GM18511 (cell line): ENCODE measurements around the gene SUFU.
A peak's percentile ranks its signal among the peaks of the same experiment; 100 is the strongest.
"Not testable (repeated sequence)": the region's sequence is repeated elsewhere in the genome, so short reads cannot be mapped to it uniquely, and the experiment has no call there.

ENCODE experiments used
- ATAC-seq: cut with Tn5 transposase; IDR thresholded peaks from one replicate; pipeline ENCODE4 v1.9.1; 2021; ENCODE audit warnings: mild to moderate bottlenecking, moderate library complexity; ENCODE audit not compliant: unreplicated experiment

Gene SUFU

DNA sequence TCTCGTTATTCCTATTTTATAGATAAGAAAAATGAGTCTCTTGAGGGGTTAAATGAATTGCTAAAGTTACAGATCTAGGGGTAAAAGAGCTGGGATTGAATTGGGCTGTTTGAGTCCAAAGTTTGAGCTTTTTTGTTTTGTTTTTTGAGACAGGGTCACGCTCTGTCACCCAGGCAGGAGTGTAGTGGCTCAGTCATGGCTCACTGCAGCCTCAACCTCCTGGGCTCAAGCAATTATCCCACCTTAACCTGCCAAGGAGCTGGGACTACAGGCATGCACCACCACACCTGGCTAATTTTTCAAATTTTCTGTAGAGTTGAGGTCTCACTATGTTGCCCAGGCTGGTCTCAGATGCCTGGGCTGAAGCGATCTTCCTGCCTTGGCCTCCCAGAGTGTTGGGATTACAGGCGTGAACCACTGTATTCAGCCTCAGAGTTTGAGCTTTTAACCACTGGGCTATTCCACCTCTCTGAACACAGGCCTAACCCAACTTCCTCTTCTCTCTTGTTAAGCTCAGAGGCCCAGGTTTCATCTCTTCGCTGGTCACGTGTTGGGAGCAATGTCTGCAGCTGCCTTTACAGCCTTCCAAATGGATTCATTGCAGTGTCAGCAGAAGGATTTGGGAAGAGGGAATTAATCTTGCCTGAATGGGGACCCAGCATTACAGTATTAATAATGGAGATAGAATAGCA, 8.0 kb downstream of the SUFU start:
- ATAC-seq = peak; percentile 81

DNA sequence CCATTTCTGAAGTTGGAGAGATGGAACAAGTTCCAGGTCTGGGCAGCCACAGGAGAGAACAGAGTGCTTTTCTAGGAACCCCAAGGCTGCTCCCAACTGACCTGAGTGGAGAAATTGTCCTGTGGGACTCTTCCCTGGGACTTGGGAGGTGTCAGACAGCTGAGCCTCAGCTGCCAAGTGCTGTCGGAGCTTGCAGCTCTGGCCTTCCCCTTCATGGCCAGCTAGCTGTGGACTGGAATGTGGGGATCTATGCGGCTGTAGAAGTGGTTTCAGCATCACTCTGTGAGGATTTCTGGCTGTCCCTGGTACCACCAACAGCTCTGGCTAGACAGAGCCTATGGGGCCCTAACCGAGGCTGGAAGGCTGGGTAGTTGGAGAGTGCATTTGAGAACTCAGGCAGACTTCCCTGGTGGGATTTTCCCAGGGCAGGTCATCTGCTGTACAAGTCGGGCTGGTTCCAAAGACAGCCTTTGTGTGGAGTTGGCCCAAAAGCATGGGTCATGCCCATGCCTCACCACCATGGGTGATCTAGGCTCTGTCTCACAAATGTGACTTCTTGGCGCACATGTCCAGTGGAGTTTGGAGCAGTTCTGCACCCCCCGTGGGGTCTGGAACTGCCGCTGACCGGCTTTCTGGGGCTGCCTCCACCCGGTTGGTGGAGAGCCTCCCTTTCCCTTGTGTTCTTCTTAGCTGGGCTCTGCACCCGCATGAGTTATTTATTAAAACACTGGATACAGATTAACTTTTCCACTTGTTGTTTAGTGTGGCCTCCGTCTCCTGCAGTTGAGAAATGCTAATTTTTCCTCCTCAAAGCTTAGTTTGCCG, 10.9 kb downstream of the SUFU start:
- ATAC-seq = no peak

- ATAC-seq = no peak
Observed at GRCh38 chr10:102515724-102516123, 12.0 kb downstream of the SUFU start.

- no peak for ATAC-seq
Observed at GRCh38 chr10:102517553-102517952, 13.8 kb downstream of the SUFU start.

DNA sequence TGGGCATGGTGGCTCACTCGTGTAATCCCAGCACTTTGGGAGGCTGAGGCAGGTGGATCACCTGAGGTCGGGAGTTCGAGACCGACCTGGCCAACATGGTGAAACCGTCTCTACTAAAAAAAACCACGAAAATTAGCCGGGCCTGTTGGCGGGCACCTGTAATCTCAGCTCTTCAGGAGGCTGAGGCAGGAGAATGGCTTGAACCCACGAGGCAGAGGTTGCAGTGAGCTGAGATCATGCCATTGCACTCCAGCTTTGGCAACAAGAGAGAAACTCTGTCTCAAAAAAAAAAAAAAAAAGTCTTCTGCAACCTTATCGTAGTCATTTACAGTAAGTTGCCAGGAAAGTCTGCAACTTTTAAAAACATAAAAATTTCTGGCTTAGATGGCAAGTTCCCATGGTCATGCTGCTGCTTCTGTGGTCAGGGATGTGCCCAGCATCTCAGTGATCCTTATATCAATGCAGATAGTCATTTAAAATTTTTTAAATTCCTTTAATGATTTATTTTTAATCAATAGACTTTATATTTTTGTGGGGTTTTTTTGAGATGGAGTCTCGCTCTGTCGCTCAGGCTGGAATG, 15.6 kb downstream of the SUFU start:
- no peak for ATAC-seq

DNA sequence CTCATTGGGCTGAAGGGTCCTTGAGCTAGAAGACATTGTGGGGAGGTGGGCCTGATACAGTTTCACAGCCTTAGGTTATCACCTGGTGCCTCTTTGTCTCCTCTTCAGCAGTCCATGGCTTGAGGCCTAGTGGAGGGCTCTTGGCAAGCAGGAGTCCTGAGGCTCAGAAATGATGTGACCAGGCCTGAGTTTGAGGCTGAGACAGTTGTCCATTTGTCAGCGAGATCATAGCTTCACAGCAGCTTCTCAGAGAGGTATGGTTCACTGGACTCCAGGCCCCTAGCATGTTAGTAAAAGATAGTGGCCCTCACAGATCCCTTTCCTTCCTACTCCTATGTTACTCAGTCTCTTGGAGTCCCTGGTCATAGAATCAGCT, 19.1 kb downstream of the SUFU start:
- ATAC-seq = no peak

GRCh38 chr10:102523250-102524029, 19.7 kb downstream of the SUFU start:
- ATAC-seq = no peak

GRCh38 chr10:102524746-102525145, 21.0 kb downstream of the SUFU start:
- no peak for ATAC-seq

DNA sequence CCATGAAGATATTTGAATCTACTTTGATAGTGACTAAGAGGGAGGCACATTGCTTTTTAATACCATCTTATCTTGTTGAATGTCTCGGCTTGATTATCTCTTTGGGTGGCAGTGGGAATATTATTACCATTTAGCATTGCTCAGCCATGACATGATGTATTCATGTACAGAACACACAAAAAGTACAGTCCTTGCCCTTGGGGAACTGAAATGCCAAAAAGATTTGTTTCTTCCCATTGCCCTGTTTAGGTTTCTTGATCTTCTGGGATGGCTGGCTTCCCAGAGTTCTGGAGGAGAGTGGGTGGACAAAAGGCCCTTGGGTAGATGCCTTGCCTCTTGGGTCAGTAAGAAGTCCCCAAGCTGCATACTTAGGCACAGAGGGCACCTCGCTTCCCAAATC, 23.8 kb downstream of the SUFU start:
- no peak for ATAC-seq

- ATAC-seq = no peak
Observed at GRCh38 chr10:102534333-102534732, 30.6 kb downstream of the SUFU start.

DNA sequence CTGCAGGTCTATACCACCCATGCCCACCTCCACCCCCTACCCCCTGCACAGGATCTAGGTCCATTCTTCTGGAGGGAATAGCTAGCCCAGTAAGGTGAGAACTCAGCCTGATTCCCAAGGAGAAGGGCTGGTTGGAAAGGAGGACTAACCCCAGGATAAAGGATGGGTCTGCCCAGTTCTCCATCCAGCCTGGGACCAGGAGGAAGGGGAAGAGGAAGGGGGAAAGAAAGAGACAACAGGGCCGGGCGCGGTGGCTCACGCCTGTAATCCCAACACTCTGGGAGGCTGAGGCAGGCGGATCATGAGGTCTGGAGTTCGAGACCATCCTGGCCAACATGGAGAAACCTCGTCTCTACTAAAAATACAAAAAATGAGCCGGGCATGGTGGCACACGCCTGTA, 31.2 kb downstream of the SUFU start:
- not testable (repeated sequence) for ATAC-seq

DNA sequence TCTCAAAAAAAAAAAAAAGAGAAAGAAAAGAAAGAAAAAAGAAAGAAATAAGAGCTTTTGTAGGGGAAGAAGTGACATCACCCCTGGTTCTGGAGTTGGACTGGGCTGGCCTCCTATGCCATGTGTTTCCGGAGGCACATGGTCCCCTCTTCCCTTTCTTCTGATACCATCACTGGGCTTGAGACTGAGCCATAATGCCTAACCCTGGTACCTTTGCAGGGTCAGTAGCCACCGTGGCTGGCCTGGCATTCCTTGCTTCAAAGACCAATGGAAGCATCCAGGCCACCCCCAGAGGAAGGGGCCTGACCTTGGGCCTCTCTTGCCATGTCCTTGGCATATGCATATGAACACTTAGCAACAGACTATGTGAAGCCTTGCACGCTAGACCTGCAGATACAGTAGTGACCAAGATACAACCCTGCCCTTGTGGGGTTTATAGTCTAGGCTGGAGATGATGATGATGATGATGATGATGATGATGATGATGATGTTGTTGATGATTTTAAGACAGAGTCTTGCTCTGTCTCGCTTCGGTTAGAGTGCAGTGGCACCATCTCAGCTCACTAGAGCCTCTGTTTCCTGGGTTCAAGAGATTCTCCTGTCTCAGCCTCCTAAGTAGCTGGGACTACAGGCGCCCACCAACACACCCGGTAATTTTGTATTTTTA, 31.8 kb downstream of the SUFU start:
- ATAC-seq = no peak

GRCh38 chr10:102537367-102537766, 33.6 kb downstream of the SUFU start:
- peak; percentile 55 for ATAC-seq

GRCh38 chr10:102537948-102538347, 34.2 kb downstream of the SUFU start:
- no peak for ATAC-seq

DNA sequence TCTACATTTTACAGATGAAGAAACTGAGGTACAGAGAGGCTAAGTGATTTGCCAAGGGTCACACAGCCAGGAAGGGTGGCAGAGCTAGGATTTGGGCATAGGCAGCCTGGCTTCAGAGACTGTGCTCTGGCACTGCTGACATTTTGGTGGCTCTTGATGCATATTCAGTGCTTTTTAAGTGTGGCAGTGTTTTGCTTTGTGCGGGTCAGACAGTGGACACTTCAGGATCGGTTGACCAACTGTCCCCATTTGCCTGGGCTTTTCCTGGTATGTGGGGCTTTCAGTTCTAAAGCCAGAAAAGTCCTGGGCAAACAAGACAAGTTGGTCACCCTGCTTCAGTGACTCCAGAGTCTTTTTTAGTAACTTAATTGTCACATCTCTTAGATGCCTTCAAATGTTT, 35.0 kb downstream of the SUFU start:
- ATAC-seq = no peak

GRCh38 chr10:102540023-102540422, 36.3 kb downstream of the SUFU start:
- peak; percentile 71 for ATAC-seq

- no peak for ATAC-seq
Observed at GRCh38 chr10:102542800-102543418, 39.1 kb downstream of the SUFU start.

DNA sequence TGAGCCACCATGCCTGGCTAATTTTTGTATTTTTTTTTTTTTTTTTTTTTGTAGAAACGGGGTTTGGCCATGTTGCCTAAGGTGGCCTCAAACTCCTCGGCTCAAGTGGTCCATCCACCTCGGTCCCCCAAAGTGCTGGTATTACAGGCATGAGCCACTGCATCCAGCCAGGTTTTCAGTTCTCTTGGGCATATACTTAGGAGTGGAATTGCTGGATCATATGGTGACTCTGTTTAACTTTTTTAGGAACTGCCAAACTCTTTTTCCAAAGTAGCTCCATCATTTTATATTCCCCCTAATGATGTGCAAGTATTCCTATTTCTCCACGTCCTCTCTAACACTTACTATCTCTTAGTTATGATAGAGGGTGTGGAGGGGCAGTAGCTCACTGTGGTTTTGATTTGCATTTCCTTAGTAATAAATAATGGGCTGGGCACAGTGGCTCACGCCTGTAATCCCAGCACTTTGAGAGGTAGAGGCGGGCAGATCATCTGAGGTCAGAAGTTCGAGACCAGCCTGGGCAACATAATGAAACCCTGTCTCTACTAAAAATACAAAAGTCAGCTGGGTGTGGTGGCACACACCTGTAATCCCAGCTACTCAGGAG, 41.6 kb downstream of the SUFU start:
- no peak for ATAC-seq

GRCh38 chr10:102545997-102546396, 42.2 kb downstream of the SUFU start:
- ATAC-seq = no peak
